ENCODE data around the gene SFXN3.

Gene SFXN3

GRCh38 chr10:101080933-101081931 lies 50.2 kb downstream of the SFXN3 start:
- no peak for DNase-seq

GRCh38 chr10:101085846-101086245 lies 54.8 kb downstream of the SFXN3 start:
- no peak for DNase-seq

DNA sequence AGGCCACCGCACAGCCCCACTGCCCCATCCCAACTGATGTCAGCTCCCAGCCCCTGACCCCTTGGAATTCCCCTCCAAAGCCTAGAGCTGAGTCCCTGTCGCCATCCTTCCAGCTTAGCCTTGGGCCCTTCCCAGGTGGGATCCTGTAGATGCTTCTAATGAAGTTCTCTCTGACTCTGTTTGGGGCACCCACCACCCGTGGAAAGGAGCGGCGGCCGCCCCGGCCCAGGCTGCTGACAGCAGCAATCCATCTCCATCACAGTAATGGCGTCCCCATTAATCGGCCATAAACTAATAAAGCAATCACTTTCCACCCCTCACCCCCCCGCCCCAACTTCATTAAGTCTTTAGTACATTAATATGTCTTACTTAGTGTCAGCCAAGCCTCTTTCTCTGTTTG lies 56.3 kb downstream of the SFXN3 start:
- no peak for DNase-seq

- no peak for DNase-seq
These were observed 56.9 kb downstream of the SFXN3 start for GRCh38 chr10:101087965-101088364.

DNA sequence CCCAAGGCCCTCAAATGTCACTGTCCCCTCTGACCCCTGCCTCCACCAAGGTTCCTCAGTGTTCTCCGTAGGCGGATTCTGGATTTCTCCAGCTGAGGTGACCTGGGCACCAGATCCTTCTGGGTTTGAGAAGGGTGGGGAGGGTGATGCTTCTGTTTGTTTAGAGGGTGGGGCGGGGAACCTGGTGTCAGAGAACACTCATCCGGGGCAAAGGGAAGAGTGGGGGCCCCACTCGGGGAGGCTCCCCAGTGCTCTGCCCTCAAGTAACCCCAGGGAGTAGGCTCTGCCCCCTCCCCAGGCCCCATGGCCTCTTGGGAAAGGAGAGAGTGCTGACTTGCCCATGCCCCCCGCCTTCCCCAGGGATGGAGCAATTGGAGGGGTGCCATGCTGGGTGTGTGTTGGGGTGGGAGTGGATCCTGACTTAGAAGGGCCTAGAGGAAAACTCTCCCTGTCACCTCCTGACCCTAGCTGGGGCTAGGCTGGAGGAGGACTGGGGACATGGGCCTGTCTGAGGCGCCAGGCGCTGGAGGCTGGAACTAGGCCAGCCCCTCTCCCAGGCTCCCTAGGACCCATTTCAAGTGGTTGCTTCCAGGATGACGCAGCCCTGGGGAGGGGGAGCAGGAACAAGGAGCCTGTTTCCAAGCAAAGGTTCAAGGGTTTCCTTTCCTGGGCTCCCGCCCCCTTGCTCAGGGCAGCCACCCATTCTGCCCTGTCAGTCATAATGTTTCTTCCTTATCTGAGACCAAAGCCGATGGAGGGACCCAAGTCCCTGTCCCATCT lies 58.7 kb downstream of the SFXN3 start:
- DNase-seq, result no peak

- no peak for DNase-seq
These were observed 59.6 kb downstream of the SFXN3 start for GRCh38 chr10:101090597-101090996.

Data from GOT3 (cell line).